Measurements from ENCODE around the gene TTLL6.

- TF ChIP-seq, protein P1, sequence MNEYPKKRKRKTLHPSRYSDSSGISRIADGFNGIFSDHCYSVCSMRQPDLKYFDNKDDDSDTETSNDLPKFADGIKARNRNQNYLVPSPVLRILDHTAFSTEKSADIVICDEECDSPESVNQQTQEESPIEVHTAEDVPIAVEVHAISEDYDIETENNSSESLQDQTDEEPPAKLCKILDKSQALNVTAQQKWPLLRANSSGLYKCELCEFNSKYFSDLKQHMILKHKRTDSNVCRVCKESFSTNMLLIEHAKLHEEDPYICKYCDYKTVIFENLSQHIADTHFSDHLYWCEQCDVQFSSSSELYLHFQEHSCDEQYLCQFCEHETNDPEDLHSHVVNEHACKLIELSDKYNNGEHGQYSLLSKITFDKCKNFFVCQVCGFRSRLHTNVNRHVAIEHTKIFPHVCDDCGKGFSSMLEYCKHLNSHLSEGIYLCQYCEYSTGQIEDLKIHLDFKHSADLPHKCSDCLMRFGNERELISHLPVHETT (CRISPR knock-in tag; conservative IDR thresholded peaks at IDR 0.05 in 1 of 2, IDR thresholded peaks at IDR 0.05 in 1 of 2) = no peak
- no peak for TF ChIP-seq CTCF (IDR thresholded peaks at IDR 0.05 in 2 of 3, conservative IDR thresholded peaks at IDR 0.05 in 1 of 3; ENCODE audit: insufficient read depth in 2 of 3, low read depth in 1 of 3, low read length in 3 of 3)
These were observed 59.5 kb downstream of the TTLL6 start for GRCh38 chr17:48757524-48757961.
